MCF 10A (cell line): Measurements from ENCODE around the gene MEFV. TPM values are rescaled to one million over a fixed set of nuclear protein-coding genes. Genes with fewer than 3 reads are reported as not detected.
A peak's percentile ranks its signal among the peaks of the same experiment; 100 is the strongest.

Experiments used
- BruUV-seq: library from RNA; stranded (reverse); fragments of 400-500 nt; replicated peaks from 2 replicates; lab custom pipeline; 2021; lab: Mats Ljungman, UMichigan
- CTCF ChIA-PET: fragments of 300-600 bp; sonication (Branson Sonifier 250); formaldehyde crosslinking; extraction: SDS; loops from one replicate; lab custom pipeline; 2021; ENCODE audit warnings: antibody characterized with exemption, inconsistent platforms; lab: Yijun Ruan, JAX
- POLR2A ChIA-PET: fragments of 300-600, 350-650 bp; sonication (Branson Sonifier 250); formaldehyde crosslinking; extraction: SDS; loops from one replicate; lab custom pipeline; 2020; ENCODE audit warnings: antibody characterized with exemption, inconsistent platforms; lab: Yijun Ruan, JAX
- DNase-seq: peaks from one replicate; pipeline ENCODE4 v3.0.0-alpha.2; 2018; ENCODE audit not compliant: unreplicated experiment
- H3K27ac Mint-ChIP-seq: one replicate; pipeline ENCODE4 v1.8.0; 2022; ENCODE audit warnings: mild to moderate bottlenecking, low read depth, mixed read lengths; ENCODE audit not compliant: unreplicated experiment
- H3K27me3 Mint-ChIP-seq: one replicate; pipeline ENCODE4 v1.8.0; 2022; ENCODE audit warnings: mixed read lengths; ENCODE audit not compliant: insufficient read depth, unreplicated experiment
- H3K36me3 Mint-ChIP-seq: one replicate; pipeline ENCODE4 v1.8.0; 2022; ENCODE audit warnings: mild to moderate bottlenecking, moderate library complexity, mixed read lengths; ENCODE audit not compliant: insufficient read depth, unreplicated experiment
- H3K4me1 Mint-ChIP-seq: one replicate; pipeline ENCODE4 v1.8.0; 2022; ENCODE audit warnings: mixed read lengths; ENCODE audit not compliant: insufficient read depth, unreplicated experiment
- H3K4me3 Mint-ChIP-seq: one replicate; pipeline ENCODE4 v1.8.0; 2022; ENCODE audit warnings: mild to moderate bottlenecking, moderate library complexity, mixed read lengths; ENCODE audit not compliant: unreplicated experiment
- H3K9me3 Mint-ChIP-seq: one replicate; pipeline ENCODE4 v1.8.0; 2022; ENCODE audit warnings: mixed read lengths; ENCODE audit not compliant: unreplicated experiment
- CTCF ChIP-seq: fragments of 200-600 bp; IDR thresholded peaks from one replicate; pipeline ENCODE4 v1.8.0; 2022; ENCODE audit warnings: antibody characterized with exemption, mild to moderate bottlenecking; ENCODE audit not compliant: unreplicated experiment
- intact Hi-C: fragments of 100-400 bp; cut with micrococcal nuclease; formaldehyde crosslinking; loops from 2 replicates; pipeline ENCODE4 v1.14.1; 2022
- total RNA-seq: library from RNA; stranded (reverse); gene quantifications from 2 replicates; pipeline ENCODE4 v1.2.3, GENCODE V29; 2022

Gene MEFV
- total RNA-seq, 1 experiment from 2014 or later: 0.72 TPM

- Mint-ChIP-seq H3K9me3 (peaks cover 5% of the 10 kb centered on the region), H3K4me1 (peaks cover 6% of the 10 kb centered on the region), H3K36me3 (peaks cover 5% of the 10 kb centered on the region), H3K27me3 (no peaks in the 10 kb centered on the region), H3K4me3 (no peak overlapping the region), H3K27ac (no peak overlapping the region)
- intact Hi-C loops: no loop called here
- POLR2A ChIA-PET: no interaction called here
- no TSS peak for BruUV-seq
- CTCF ChIA-PET: no interaction called here
- no peak for TF ChIP-seq CTCF
- no peak for DNase-seq
Observed at GRCh38 chr16:3246876-3247275, 9.6 kb downstream of the MEFV start.

- Mint-ChIP-seq H3K4me1 (peaks cover 6% of the 10 kb centered on the region), H3K9me3 (peaks cover 5% of the 10 kb centered on the region), H3K27ac (no peak overlapping the region), H3K36me3 (peaks cover under 1% of the 10 kb centered on the region), H3K27me3 (no peaks in the 10 kb centered on the region), H3K4me3 (no peak overlapping the region)
- intact Hi-C loops: no loop called here
- POLR2A ChIA-PET: no interaction called here
- no TSS peak for BruUV-seq
- CTCF ChIA-PET: no interaction called here
- DNase-seq: no peak
- TF ChIP-seq CTCF: no peak
Observed at GRCh38 chr16:3246002-3246401, 10.4 kb downstream of the MEFV start.

GRCh38 chr16:3243882-3244281 lies 12.6 kb downstream of the MEFV start:
- Mint-ChIP-seq H3K4me3 (no peak overlapping the region), H3K4me1 (peaks cover 6% of the 10 kb centered on the region), H3K27me3 (no peaks in the 10 kb centered on the region), H3K9me3 (peaks cover 5% of the 10 kb centered on the region), H3K36me3 (no peaks in the 10 kb centered on the region), H3K27ac (no peak overlapping the region)
- intact Hi-C loops: no loop called here
- BruUV-seq: no TSS peak
- ChIA-PET CTCF (no interaction called here), POLR2A (no interaction called here)
- no peak for TF ChIP-seq CTCF
- peak; percentile 59 for DNase-seq

GRCh38 chr16:3242709-3243108 lies 13.7 kb downstream of the MEFV start:
- Mint-ChIP-seq H3K36me3 (no peaks in the 10 kb centered on the region), H3K27ac (no peak overlapping the region), H3K4me3 (no peak overlapping the region), H3K27me3 (no peaks in the 10 kb centered on the region), H3K4me1 (peaks cover 6% of the 10 kb centered on the region), H3K9me3 (peaks cover 5% of the 10 kb centered on the region)
- intact Hi-C loops: no loop called here
- TF ChIP-seq CTCF: no peak
- ChIA-PET CTCF (no interaction called here), POLR2A (interaction anchor here (0.6 kb wide), 1 partner anchor 10 kb away, joined by 3 read pairs; no protein-coding TSS in a partner anchor)
- BruUV-seq: no TSS peak
- DNase-seq: peak; percentile 84
